Measurements from ENCODE around the gene HIPK4. TPM values are rescaled to one million over a fixed set of nuclear protein-coding genes. Genes with fewer than 3 reads are reported as not detected.

HIPK4 gene
- total RNA-seq, 2 experiments from 2014 or later, result not detected

DNA sequence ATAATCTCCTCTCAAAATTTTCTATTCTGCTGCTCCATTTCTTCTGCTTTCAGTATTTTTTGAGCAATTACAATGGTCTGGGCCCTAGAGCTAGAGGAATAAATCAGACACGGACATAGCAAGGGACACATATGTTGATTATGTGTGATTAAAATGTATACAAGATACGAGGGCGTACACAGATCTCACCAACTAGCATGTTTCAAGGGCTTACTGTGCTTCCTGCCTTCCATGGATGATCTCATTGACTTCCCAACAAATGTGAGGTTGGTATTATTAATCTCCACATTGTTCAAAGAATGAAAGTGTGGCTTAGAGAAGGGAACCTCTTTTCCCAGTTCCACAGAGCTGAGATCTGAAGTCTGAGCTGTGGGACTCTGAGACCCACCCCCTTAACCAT lies 32.3 kb downstream of the HIPK4 start:
- Histone ChIP-seq H4K20me1 (ENCODE audit: insufficient read depth, low read length) (no peaks in the 10 kb centered on the region), H3K36me3 (ENCODE audit: insufficient read depth, low read length) (no peaks in the 10 kb centered on the region), H3K4me2 (ENCODE audit: low read length) (peak overlapping the region; percentile 71), H3K79me2 (ENCODE audit: insufficient read depth, low read depth, low read length) (no peaks in the 10 kb centered on the region; the same call in 1 of the 2 replicates), H3K9me3 (ENCODE audit: low read length) (no peaks in the 10 kb centered on the region), H3K9me2 (ENCODE audit: insufficient read depth, low read length) (no peaks in the 10 kb centered on the region), H2AFZ (ENCODE audit: low read length) (0 out of 2 replicates have a peak overlapping the region, but pooled peaks have one; percentile 16), H3K27ac (ENCODE audit: low read depth, low read length, poor library complexity, severe bottlenecking) (peak overlapping the region; percentile 45), H3K4me3 (ENCODE audit: low read depth, low read length, poor library complexity, severe bottlenecking) (no peak overlapping the region), H3K4me1 (ENCODE audit: insufficient read depth, low read length, poor library complexity, severe bottlenecking) (peaks cover 45% of the 10 kb centered on the region)
- no peak for TF ChIP-seq EZH2phosphoT487 (IDR thresholded peaks at IDR 0.05; ENCODE audit: borderline replicate concordance, low read depth, low read length)
- TF ChIP-seq, protein P1, sequence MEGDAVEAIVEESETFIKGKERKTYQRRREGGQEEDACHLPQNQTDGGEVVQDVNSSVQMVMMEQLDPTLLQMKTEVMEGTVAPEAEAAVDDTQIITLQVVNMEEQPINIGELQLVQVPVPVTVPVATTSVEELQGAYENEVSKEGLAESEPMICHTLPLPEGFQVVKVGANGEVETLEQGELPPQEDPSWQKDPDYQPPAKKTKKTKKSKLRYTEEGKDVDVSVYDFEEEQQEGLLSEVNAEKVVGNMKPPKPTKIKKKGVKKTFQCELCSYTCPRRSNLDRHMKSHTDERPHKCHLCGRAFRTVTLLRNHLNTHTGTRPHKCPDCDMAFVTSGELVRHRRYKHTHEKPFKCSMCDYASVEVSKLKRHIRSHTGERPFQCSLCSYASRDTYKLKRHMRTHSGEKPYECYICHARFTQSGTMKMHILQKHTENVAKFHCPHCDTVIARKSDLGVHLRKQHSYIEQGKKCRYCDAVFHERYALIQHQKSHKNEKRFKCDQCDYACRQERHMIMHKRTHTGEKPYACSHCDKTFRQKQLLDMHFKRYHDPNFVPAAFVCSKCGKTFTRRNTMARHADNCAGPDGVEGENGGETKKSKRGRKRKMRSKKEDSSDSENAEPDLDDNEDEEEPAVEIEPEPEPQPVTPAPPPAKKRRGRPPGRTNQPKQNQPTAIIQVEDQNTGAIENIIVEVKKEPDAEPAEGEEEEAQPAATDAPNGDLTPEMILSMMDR (conservative IDR thresholded peaks at IDR 0.05; ENCODE audit: low read length), result no peak
- intact Hi-C loops (cut with micrococcal nuclease; ENCODE audit: unreplicated experiment), result no loop called here
- no peak for DNase-seq (ENCODE audit: low spot score)
- ChIA-PET POLR2A (interaction anchor here (0.5 kb wide), 1 partner anchor 46 kb away, joined by 3 read pairs; no protein-coding TSS in a partner anchor), CTCF (ENCODE audit: unreplicated experiment) (no interaction called here)
- BruUV-seq (replicated peaks), result no TSS peak

DNA sequence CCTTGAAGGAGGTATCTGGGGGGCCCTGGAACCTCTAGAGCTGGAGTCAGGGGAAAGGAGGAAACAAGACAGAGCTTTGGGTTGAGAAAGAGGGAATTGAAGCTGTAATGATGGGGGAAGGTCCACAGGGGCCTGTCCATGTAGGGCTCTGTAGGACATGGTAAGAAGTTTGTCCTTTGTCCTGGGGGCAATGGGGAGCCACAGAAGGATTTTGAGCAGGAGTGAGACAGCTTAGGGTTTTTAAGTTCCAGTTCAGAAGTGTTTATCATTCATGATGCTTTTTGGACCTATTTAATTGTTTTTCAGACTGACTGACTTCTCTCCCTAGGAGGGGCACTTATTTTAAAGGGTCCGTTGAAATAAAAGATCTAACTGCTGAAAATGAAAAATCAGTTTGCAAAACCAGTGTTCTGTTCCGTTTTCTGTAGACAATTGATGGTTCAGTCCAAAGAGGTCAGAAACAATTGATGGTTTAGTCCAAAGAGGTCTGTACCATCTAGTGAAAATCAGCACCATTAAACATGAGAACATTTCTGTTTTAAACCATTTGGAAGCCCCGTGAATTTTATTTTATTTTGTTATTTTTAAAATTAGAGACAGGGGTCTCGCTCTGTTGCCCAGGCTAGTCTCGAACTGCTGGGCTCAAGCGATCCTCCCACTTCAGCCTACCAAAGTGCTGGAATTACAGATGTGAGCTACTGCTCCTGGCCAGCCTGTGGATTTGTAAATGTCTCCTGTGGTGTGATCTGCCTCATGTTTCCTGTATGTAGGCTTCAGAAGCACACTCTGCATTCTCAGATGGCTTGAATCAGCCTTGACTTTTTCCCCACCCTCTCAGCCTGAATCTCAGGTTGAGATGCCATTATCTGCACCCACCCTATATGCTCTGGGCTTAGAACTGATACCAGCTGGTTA lies 33.0 kb downstream of the HIPK4 start:
- intact Hi-C loops (cut with micrococcal nuclease; ENCODE audit: unreplicated experiment), result no loop called here
- no peaks in the 10 kb centered on the region for H3K36me3 ChIP-seq (ENCODE audit: insufficient read depth, low read length)
- no peak overlapping the region for H3K4me3 ChIP-seq (ENCODE audit: low read depth, low read length, poor library complexity, severe bottlenecking)
- H3K27ac ChIP-seq (ENCODE audit: low read depth, low read length, poor library complexity, severe bottlenecking), result peak overlapping the region; percentile 45
- H3K9me2 ChIP-seq (ENCODE audit: insufficient read depth, low read length), result no peaks in the 10 kb centered on the region
- peak; percentile 36 for DNase-seq (ENCODE audit: low spot score)
- H4K20me1 ChIP-seq (ENCODE audit: insufficient read depth, low read length), result no peaks in the 10 kb centered on the region
- no TSS peak for BruUV-seq (replicated peaks)
- no peaks in the 10 kb centered on the region for H3K9me3 ChIP-seq (ENCODE audit: low read length)
- peak overlapping the region; percentile 71 for H3K4me2 ChIP-seq (ENCODE audit: low read length)
- POLR2A ChIA-PET, result interaction anchor here (0.5 to 1.0 kb wide), 6 partner anchors 8 to 221 kb away, joined by 3 to 4 read pairs (median 3); partner anchors contain the start of genes C19orf47 and PLD3
- CTCF ChIA-PET (ENCODE audit: unreplicated experiment), result interaction anchor here (0.6 kb wide), 1 partner anchor 70 kb away, joined by 3 read pairs; no protein-coding TSS in a partner anchor
- H3K79me2 ChIP-seq (ENCODE audit: insufficient read depth, low read depth, low read length), result no peaks in the 10 kb centered on the region; the same call in 1 of the 2 replicates
- H2AFZ ChIP-seq (ENCODE audit: low read length), result peak overlapping the region; percentile 16; the same call in 1 of the 2 replicates
- TF ChIP-seq, protein P1 (conservative IDR thresholded peaks at IDR 0.05; ENCODE audit: low read length), result no peak
- no peak for TF ChIP-seq EZH2phosphoT487 (IDR thresholded peaks at IDR 0.05; ENCODE audit: borderline replicate concordance, low read depth, low read length)
- peaks cover 45% of the 10 kb centered on the region for H3K4me1 ChIP-seq (ENCODE audit: insufficient read depth, low read length, poor library complexity, severe bottlenecking)
